ENCODE results near the gene COL6A1.

GRCh38 chr21:45939521-45940045 is 42.0 kb upstream of the COL6A1 start:
- no peak for TF ChIP-seq CTCF (IDR thresholded peaks at IDR 0.05; ENCODE audit: low read depth, low read length)
- TF ChIP-seq EZH2phosphoT487 (IDR thresholded peaks at IDR 0.05; ENCODE audit: low read depth) = no peak

All from OCI-LY3 (cell line).